VCaP (cell line): ENCODE data around the gene FCER2.

Experiments
- H3K27ac ChIP-seq: fragments of 450-650 bp; 2 replicates; pipeline ENCODE4 v1.5.1; 2017
- TF ChIP-seq, protein P1 (sequence below): fragments of 450-650 bp; conservative IDR thresholded peaks from 2 replicates; pipeline ENCODE4 v1.5.1; 2017; ENCODE audit warnings: mild to moderate bottlenecking, moderate library complexity

The FCER2 gene

DNA sequence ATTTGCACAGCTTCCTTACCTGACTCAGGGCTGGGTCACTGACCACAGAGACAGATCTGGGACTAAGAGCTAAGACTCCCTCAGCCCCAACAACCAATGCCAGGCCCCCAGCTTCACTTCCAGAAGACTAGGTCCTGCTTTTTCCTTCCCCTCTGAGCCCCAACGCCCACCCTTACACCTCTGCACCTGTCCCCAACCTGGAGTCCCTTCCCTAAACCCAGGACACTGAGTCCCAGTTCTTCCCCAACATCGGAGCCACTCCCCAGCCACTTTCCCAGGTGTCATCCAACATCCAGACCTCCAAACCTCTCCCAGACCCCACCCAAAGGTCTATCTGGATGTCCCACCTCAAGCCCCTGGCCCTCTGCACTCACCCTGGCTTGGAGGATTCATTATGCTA is 2.9 kb downstream of the FCER2 start:
- TF ChIP-seq, protein P1, sequence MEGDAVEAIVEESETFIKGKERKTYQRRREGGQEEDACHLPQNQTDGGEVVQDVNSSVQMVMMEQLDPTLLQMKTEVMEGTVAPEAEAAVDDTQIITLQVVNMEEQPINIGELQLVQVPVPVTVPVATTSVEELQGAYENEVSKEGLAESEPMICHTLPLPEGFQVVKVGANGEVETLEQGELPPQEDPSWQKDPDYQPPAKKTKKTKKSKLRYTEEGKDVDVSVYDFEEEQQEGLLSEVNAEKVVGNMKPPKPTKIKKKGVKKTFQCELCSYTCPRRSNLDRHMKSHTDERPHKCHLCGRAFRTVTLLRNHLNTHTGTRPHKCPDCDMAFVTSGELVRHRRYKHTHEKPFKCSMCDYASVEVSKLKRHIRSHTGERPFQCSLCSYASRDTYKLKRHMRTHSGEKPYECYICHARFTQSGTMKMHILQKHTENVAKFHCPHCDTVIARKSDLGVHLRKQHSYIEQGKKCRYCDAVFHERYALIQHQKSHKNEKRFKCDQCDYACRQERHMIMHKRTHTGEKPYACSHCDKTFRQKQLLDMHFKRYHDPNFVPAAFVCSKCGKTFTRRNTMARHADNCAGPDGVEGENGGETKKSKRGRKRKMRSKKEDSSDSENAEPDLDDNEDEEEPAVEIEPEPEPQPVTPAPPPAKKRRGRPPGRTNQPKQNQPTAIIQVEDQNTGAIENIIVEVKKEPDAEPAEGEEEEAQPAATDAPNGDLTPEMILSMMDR: no peak
- no peak overlapping the region for H3K27ac ChIP-seq

DNA sequence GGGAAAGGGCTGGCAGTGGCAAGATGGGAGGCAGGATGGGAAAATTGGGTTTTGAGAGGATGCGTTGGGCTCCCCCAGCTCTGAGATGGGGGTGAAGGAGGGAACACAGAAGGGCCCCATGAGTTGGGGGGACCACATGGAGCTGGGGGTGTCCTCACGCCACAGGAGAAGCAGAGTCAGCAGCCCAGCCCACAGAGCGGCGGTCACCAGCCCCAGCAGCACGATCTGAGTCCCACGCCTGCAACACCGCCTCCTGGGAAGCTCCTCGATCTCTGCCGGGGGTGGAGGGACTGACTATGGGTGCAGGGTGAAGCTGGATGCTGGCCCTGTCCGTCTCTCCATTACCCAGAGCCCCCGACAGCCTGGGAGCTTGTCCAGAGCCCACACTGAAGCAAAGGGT is 3.3 kb downstream of the FCER2 start:
- no peak overlapping the region for H3K27ac ChIP-seq
- TF ChIP-seq, protein P1: no peak

- TF ChIP-seq, protein P1: no peak
- no peak overlapping the region for H3K27ac ChIP-seq
Observed at GRCh38 chr19:7697721-7698287, 4.1 kb downstream of the FCER2 start.

DNA sequence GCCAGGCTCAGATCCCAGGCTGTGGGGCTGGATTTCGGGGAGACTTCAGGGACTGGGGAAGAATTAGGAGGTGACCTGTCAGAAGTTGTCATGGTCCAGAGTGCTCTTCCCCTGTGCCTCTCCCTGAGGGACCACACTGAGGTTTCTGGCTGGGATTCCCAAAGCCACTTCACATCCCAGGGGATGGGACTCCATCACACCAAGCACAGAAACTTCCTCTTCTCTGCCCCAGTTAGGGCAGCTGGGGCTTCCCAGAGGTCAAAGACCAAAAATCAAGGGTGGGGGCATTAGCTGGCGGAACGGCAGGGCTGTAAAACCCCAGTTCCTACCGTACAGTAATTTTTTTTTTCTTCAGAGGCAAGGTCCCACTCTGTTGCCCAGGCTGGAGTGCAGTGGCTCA is 7.4 kb downstream of the FCER2 start:
- no peak overlapping the region for H3K27ac ChIP-seq
- TF ChIP-seq, protein P1: no peak

DNA sequence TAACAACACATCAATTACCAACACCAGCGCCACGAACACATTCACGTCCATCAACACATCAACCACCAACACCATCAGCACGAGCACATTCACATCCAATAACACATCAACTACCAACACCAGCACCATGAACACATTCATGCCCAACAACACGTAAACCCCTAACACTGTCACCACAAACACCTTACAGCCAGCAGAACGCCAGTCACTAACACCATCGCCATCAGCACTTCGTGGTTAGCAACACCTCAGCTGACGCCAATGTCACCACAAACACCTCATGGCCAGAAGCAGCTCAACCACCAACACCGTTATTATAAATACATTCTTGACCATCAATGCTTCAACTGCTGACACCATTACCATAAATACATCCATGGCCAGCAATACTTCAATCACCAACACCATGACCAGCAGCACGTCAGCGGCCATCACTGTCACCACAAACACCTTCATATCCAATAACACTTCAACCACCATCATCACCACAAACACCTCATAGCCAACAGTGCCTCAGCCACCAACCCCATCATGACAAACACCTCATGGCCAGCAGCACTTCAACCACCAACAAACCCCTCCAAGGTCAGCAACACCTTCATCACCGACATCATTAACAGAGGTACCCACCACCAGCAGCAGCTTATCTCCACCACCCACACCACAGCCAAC is 9.4 kb downstream of the FCER2 start:
- TF ChIP-seq, protein P1: no peak
- no peak overlapping the region for H3K27ac ChIP-seq

DNA sequence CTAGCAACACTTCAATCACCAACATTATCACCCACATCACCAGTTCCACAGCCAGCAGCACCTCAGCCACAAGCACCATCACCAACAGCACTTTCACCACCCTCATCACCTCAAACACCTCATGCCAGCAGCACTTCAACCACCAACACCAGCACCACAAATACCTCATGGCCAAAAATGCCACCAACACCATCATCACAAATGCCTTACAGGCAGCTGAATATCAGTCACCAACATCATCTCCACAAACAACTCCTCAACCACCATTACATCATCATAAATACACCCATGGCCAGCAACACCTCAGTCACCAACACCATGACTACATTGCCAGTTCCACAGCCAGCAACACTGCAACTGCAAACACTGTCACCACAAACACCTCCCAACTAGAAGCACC is 10.4 kb downstream of the FCER2 start:
- H3K27ac ChIP-seq: no peak overlapping the region
- TF ChIP-seq, protein P1: no peak

DNA sequence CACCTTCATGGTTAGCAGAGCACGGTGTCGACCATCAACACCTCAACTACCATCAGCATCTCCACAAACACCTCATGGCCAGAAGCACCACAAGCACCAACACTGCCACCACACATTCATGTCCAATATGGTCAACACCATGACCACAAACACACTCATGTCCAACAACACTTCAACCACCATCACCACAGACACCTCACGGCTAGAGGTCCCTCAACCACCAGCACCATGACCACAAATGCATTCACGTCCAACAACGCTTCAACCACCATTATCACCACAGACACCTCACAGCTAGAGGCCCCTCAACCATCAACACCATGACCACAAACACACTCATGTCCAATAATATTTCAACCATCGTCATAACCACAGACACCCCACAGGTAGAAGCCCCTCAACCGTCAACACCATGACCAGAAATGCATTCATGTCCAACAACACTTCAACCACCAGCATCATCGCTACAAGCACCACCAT is 11.1 kb downstream of the FCER2 start:
- H3K27ac ChIP-seq: no peak overlapping the region
- TF ChIP-seq, protein P1: no peak
